GM19372 (cell line): ENCODE results near the gene OPCML.

Source experiments
- ATAC-seq: cut with Tn5 transposase; IDR thresholded peaks from one replicate; pipeline ENCODE4 v1.9.1; 2021; ENCODE audit warnings: mild to moderate bottlenecking, low read depth, moderate library complexity; ENCODE audit not compliant: unreplicated experiment

Gene OPCML

DNA sequence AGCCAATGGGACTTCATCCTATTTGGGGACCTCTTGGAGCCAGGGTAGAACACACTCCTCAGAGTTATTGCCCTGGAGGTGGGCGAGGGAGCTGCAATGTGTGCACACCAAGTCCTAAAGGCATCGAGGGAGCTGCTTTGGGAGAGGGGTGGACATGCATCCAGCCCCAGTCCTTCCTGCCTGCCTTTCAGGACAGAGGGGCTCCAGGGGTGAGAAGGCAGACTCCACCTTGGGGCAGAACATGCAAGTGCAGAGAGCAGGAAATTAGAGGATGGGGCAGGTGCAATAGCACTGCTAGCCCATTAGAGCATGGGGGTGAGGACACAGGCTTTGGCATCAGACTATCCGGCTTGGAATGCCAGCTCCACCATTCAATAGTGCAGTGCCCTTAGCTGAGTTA, 288.5 kb downstream of the OPCML start:
- ATAC-seq = no peak

- ATAC-seq = no peak
Observed at GRCh38 chr11:133240908-133241655, 291.2 kb downstream of the OPCML start.

- no peak for ATAC-seq
Observed at GRCh38 chr11:133239575-133239974, 292.7 kb downstream of the OPCML start.

DNA sequence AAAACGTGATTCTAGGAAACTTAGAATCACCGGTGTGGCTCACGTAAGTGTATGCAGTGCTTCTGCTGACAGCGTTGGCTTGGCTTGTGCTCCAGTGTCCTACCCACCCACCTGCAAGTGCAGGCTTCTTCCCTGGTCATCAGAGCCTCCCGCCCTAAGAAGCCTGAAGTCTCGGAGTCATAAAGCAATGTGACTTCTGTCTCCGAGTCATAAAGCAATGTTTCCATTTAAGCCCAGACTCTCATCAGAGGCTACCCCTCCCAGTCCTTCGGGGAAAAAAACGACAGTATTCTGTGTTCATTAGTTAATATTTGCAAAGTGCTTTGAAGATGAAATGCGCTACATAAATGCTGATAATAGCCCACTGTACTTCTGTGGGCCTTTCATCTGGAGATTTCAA, 293.8 kb downstream of the OPCML start:
- no peak for ATAC-seq

GRCh38 chr11:133238027-133238426, 294.3 kb downstream of the OPCML start:
- no peak for ATAC-seq

DNA sequence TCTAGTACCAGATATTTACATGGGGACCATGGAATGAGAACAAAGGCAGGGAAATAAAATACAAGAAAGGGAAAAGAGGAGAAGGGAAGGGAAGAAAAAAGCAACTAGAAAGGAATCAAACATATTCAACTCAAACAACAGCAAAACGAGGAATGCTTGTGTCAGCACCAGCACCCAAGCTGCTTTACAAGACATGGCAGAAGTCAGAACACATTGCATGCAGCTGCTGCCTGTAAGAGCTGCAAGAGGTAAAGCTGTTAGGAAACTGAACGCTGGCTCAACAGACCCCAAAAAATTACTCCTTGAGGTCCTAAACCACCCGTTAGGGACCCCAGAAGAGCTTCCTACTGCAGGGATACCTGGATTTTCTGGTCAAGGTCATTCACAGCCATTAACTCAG, 296.9 kb downstream of the OPCML start:
- ATAC-seq = no peak

DNA sequence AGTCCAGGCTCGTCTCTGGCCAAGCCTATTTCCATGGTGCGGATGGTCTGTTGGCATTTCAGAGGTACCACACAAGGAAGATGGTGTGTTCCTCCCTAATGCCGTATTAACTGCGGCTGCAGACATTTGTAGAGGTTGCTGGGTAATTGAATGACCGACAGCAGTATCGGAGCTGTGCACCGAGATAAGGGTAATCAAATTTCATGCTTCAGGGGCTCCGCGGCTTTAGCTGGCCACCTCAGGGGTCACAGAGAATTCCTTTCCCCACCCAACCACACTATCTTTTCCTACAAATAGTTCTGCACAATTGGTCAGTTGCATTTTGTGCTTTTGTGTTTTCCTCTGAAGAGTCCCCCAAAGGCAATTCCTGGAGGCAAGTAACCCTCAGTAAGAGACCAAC, 297.4 kb downstream of the OPCML start:
- ATAC-seq = no peak

- ATAC-seq = no peak
Observed at GRCh38 chr11:133232665-133233064, 299.6 kb downstream of the OPCML start.

DNA sequence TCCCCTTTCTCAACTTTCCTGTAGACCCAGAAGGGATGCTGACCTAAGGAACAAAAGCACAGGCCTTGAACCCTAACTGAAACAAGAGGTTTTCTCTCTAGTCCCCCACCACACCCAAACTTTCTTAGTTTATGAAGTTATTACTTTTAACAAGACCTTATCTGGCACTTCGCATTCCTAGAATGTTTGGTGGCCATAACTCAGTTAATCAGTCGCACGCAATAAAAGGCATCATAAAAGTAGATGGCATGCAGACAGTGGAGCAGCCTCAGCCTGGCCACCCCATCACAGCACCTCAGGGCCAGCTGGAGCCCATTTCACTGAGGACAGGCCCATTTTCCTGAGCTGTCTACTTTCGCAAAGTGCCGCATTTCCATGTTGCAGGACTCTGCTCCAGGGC, 301.9 kb downstream of the OPCML start:
- no peak for ATAC-seq

GRCh38 chr11:133228471-133229329, 303.6 kb downstream of the OPCML start:
- no peak for ATAC-seq

- no peak for ATAC-seq
Observed at GRCh38 chr11:133227632-133228111, 304.6 kb downstream of the OPCML start.

GRCh38 chr11:133224271-133224670, 308.0 kb downstream of the OPCML start:
- ATAC-seq = no peak

DNA sequence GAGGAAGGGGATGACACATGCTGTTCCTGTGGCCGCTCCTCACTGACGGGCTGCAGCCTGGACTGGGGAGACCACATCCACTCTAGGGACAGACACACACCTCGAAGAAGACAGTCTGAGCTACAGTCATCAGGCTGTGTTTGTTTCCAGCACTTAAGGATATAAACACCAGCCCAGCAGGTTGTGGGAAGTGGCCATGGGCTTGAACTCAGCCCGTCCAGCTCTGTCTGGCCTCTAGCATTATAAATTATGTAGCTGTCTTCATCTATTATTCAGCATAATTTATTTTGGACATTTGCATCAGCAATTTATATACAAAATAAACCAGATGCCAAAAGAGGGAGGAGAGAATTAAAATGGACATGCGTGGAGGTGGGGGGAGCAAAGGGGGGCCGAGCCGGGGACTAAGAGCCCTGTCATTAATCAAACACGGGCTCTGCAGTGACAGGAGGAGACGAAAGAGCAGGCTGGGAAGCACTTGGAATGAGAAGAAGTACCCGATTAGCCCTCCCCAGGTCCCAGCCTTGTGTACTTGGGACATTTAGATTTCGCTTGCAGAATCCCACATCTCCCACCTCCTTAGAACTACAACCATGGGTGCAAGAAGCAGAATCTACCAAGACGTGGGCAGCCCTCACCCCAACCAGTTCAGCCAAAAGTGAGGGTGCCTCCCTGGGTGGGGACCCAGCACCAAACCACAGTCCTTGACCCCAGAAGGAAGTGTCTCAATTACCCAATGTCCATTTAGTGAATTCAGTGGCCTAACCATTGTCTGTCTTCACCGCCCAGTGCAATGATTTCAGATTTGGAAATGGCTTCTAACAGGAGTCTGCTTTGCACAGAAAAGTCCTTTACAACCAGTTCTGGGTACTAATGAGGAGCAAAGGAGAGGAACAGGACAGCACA, 309.6 kb downstream of the OPCML start:
- no peak for ATAC-seq

DNA sequence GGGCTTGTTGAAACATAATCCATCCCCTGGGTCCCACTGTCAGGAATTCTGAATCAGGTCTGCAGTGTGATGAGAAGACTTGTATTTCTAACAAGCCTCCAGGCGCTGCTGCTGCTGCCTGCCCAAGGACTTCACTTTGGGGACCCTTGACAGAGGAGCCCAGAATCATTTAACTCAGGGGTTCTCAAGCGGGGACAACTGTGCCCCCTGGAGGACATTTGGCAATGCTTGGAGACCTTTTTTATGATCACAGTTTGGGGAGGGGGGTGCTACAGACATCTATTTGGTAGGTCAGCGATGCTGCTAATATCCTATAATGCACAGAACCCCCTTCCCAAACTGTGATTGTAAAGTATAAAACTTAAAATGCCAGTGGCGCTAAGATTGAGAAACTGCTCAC, 312.8 kb downstream of the OPCML start:
- no peak for ATAC-seq

DNA sequence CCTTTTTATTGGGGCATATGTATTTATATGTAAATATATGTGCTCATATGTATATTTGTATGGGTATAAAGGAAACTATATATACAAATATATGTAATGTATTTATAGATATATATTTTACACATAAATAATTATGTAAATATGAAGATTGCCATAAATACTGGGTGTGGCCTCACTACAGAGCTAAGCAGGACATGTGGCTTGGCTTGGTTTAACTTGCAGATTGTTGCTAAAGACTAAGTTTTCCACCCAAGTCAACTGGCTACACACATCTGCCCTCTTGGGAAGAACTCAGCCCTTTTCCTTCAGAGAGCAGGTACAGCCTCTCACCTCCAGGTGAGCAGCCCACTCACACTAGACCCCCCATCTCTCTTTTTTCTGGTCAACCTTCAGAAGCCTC, 315.5 kb downstream of the OPCML start:
- no peak for ATAC-seq

GRCh38 chr11:133215596-133216230, 316.6 kb downstream of the OPCML start:
- no peak for ATAC-seq

- no peak for ATAC-seq
Observed at GRCh38 chr11:133214646-133215045, 317.7 kb downstream of the OPCML start.

GRCh38 chr11:133212201-133212600, 320.1 kb downstream of the OPCML start:
- no peak for ATAC-seq

DNA sequence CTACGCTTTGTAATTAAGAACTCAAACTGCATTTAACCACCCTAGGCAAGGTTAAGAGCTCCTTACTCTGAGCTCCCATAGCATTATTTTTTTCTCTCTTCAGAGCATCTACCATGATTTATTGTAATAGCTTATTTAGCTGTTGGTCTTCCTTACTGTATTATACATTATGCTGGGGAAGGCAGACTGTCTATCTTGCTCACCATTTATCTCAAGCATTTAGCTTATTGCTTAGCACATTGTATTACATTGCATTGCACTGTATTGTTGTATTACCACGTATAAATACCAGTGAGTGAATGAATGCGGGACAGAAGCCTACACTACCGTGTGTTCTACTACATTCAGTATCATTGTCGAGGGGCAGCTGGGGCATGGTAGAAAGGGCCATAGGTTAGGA, 324.3 kb downstream of the OPCML start:
- ATAC-seq = no peak

DNA sequence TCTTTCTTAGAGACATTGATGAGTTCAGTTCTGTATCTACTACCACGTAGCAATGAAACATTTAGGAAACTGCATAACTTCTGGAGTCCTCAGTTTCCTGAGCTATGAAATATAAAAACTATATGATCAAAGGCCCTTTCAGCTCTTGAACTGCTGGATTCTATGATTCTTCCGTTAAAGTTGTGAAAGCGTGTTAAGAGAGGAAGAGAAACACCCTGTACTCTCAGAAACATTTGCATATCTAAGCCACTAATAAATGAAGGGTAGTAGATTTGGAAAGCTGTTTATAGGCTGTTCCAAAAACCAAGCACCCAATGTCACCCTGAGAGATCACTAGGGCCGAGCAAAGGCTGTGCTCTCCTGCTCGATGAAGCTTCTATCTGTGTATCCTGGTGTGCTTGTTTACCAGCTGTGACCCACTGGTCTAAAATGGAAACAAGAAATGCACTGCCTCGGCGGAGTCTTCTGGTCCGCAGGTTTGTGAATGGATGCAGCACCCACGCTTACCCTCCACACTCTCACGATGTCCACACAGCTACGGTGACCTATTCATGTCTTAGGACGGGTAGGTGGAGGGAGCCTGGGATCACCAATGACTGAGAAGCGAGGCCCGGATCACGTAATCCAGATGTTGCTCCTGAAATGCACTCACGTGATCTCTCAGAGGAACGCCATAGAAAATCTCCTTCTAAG, 325.8 kb downstream of the OPCML start:
- no peak for ATAC-seq
